Measurements from ENCODE around the gene BPIFB2. TPM values are rescaled to one million over a fixed set of nuclear protein-coding genes. Genes with fewer than 3 reads are reported as not detected.

The BPIFB2 gene
- total and polyA plus RNA-seq, 10 of the 15 experiments (the other 5 are each of a cell fraction or from before 2014, with no cell fraction given) = not detected

DNA sequence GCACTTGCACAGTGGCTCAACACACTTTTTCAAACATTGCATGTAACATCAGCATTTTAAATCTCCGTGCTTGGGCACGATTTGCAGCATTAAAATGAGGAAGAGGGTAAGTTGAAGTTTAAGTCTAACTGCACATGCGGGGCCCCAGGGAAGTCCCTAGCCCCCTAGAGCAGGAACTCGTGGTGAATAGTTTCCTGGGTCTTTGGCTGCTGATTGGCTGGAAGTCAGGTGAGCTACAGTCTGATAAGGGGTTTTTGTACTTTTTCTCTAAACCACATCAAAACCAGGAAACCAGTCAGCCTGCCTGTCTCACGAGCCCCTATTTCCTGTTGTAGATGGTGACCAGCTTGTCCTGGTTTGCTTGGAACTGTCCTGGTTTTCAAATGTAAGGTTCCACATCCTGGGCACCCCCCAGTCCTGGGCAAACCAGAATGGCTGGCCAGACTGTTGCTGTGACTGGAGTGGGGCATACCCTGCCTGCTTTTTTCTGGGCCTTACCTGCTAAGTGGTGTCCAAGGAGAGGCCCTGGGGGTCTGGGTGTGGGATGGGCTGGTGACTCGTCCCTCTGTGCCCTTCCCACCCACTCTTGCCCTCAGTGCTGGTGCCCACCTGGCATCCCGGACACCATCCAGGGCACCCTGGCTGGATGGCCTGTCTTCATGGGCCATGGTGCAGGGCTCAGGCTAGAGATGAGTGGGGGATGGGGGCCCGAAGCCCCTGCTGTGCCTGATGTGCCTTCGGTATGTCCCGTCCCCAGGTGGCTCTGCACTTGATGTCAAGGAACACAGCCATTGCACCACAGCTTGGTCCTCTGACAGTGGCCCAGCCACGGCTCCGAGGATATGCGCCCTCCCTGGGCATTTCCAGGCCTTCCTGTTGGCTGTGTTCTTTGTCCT lies 35.1 kb upstream of the BPIFB2 start:
- Histone ChIP-seq H3K79me2 (ENCODE audit: control insufficient read depth, insufficient read depth, low read length) (no peaks in the 10 kb centered on the region; the same call in 1 of the 2 replicates), H3K9me3 (replicated peaks; ENCODE audit: control insufficient read depth, insufficient read depth, low read length) (peaks cover 4% of the 10 kb centered on the region; the same call in 2 of the 3 replicates), H4K20me1 (ENCODE audit: control insufficient read depth, insufficient read depth) (no peaks in the 10 kb centered on the region), H3K4me2 (ENCODE audit: control insufficient read depth, insufficient read depth) (peak overlapping the region; percentile 73), H3K4me1 (ENCODE audit: control insufficient read depth, insufficient read depth, low read length) (peaks cover 30% of the 10 kb centered on the region), H3K4me3 (no peak overlapping the region), H3K36me3 (ENCODE audit: control insufficient read depth in 2 of 2, insufficient read depth in 2 of 2, low read length in 1 of 2) (no peaks in the 10 kb centered on the region), H3K9ac (ENCODE audit: control insufficient read depth, insufficient read depth, low read length) (peak overlapping the region; percentile 67), H2AFZ (ENCODE audit: control insufficient read depth, low read depth, low read length) (peak overlapping the region; percentile 91), H3K27me3 (replicated peaks in 1 of 2; ENCODE audit: control insufficient read depth in 2 of 2, insufficient read depth in 2 of 2, low read length in 1 of 2) (no peaks in the 10 kb centered on the region), H3K27ac (ENCODE audit: control insufficient read depth, insufficient read depth) (peak overlapping the region; percentile 97)
- ChIA-PET CTCF (interaction anchor here (1.4 kb wide), 1 partner anchor 33 kb away, joined by 4 read pairs; no protein-coding TSS in a partner anchor), POLR2A (no interaction called here), RAD21 (ENCODE audit: unreplicated experiment) (interaction anchor here (1.0 kb wide), 1 partner anchor 27 kb away, joined by 3 read pairs; no protein-coding TSS in a partner anchor), SMC1A (ENCODE audit: uncharacterized antibody, unreplicated experiment) (no interaction called here)
- FAIRE-seq (peak; percentile 96), DNase-seq (ENCODE audit: low read depth, low spot score) (peak; percentile 91), ATAC-seq (peak; percentile 95)
- TSS peak; percentile 82 for BruUV-seq (replicated peaks)
- WGBS (ENCODE audit: insufficient coverage, insufficient replicate concordance, low lambda C conversion rate, missing lambda C conversion rate) = 52% methylated on average over 13 of the region's 13 CpGs
- intact Hi-C loops (cut with micrococcal nuclease; ENCODE audit: unreplicated experiment) (no loop called here), in situ Hi-C loops (cut with MboI) (no loop called here)
- TF ChIP-seq, protein P1, sequence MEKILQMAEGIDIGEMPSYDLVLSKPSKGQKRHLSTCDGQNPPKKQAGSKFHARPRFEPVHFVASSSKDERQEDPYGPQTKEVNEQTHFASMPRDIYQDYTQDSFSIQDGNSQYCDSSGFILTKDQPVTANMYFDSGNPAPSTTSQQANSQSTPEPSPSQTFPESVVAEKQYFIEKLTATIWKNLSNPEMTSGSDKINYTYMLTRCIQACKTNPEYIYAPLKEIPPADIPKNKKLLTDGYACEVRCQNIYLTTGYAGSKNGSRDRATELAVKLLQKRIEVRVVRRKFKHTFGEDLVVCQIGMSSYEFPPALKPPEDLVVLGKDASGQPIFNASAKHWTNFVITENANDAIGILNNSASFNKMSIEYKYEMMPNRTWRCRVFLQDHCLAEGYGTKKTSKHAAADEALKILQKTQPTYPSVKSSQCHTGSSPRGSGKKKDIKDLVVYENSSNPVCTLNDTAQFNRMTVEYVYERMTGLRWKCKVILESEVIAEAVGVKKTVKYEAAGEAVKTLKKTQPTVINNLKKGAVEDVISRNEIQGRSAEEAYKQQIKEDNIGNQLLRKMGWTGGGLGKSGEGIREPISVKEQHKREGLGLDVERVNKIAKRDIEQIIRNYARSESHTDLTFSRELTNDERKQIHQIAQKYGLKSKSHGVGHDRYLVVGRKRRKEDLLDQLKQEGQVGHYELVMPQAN (conservative IDR thresholded peaks at IDR 0.05) = no peak
- no peak for TF ChIP-seq HDAC2 (IDR thresholded peaks at IDR 0.05)
- TF ChIP-seq ZSCAN29 (IDR thresholded peaks at IDR 0.05) = no peak
- TF ChIP-seq, protein P2, sequence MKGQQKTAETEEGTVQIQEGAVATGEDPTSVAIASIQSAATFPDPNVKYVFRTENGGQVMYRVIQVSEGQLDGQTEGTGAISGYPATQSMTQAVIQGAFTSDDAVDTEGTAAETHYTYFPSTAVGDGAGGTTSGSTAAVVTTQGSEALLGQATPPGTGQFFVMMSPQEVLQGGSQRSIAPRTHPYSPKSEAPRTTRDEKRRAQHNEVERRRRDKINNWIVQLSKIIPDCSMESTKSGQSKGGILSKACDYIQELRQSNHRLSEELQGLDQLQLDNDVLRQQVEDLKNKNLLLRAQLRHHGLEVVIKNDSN (IDR thresholded peaks at IDR 0.05; ENCODE audit: borderline replicate concordance, extremely low read length, insufficient read depth, low read depth, low read length) = peak; percentile 45
- TF ChIP-seq ZNF217 (IDR thresholded peaks at IDR 0.05) = no peak
- TF ChIP-seq, protein P3, sequence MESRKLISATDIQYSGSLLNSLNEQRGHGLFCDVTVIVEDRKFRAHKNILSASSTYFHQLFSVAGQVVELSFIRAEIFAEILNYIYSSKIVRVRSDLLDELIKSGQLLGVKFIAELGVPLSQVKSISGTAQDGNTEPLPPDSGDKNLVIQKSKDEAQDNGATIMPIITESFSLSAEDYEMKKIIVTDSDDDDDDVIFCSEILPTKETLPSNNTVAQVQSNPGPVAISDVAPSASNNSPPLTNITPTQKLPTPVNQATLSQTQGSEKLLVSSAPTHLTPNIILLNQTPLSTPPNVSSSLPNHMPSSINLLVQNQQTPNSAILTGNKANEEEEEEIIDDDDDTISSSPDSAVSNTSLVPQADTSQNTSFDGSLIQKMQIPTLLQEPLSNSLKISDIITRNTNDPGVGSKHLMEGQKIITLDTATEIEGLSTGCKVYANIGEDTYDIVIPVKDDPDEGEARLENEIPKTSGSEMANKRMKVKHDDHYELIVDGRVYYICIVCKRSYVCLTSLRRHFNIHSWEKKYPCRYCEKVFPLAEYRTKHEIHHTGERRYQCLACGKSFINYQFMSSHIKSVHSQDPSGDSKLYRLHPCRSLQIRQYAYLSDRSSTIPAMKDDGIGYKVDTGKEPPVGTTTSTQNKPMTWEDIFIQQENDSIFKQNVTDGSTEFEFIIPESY (IDR thresholded peaks at IDR 0.05) = no peak
- TF ChIP-seq HDGF (IDR thresholded peaks at IDR 0.05) = peak; percentile 53; the same call in 1 of the 2 replicates
- peak; percentile 81 for TF ChIP-seq GABPA (IDR thresholded peaks at IDR 0.05; ENCODE audit: low read depth)
- no peak for TF ChIP-seq RB1 (IDR thresholded peaks at IDR 0.05; ENCODE audit: borderline replicate concordance)
- TF ChIP-seq EP300 (IDR thresholded peaks at IDR 0.05; ENCODE audit: borderline replicate concordance in 1 of 2, control insufficient read depth in 1 of 2, low read depth in 2 of 2, low read length in 2 of 2) = peak; percentile 48 to 51; a peak in 2 of 4 replicates
- TF ChIP-seq RELA (IDR thresholded peaks at IDR 0.05; ENCODE audit: borderline replicate concordance, partially characterized antibody) = no peak
- no peak for TF ChIP-seq MYC (IDR thresholded peaks at IDR 0.05; ENCODE audit: insufficient read depth, insufficient read length, insufficient replicate concordance, low read length, severe bottlenecking)
- TF ChIP-seq TCF3 (IDR thresholded peaks at IDR 0.05; ENCODE audit: borderline replicate concordance, insufficient read depth, low read depth, low read length) = 0 out of 2 replicates have a peak, but pooled peaks have one; percentile 46
- TF ChIP-seq FOXM1 (IDR thresholded peaks at IDR 0.05; ENCODE audit: low read depth, low read length) = peak; percentile 61; the same call in 1 of the 2 replicates
- TF ChIP-seq POLR2AphosphoS2 (IDR thresholded peaks at IDR 0.05; ENCODE audit: low read depth, low read length) = no peak

All from GM12878 (cell line).